GM06990 (cell line): Measurements from ENCODE around the gene C10orf105.

ENCODE experiments used
- DNase-seq: peaks from one replicate; pipeline ENCODE4 v3.0.0-alpha.2; 2011; ENCODE audit not compliant: insufficient read length; ENCODE audit errors: extremely low read depth
- H3K27me3 ChIP-seq: replicated peaks from 2 replicates; pipeline ENCODE4 v1.6.0; 2011; ENCODE audit warnings: low read length; ENCODE audit not compliant: control insufficient read depth, insufficient read depth
- H3K36me3 ChIP-seq: 2 replicates; pipeline ENCODE4 v1.5.1; 2011; ENCODE audit warnings: low read length; ENCODE audit not compliant: control insufficient read depth, insufficient read depth
- H3K4me3 ChIP-seq: replicated peaks from 2 replicates; pipeline ENCODE4 v1.5.1; 2011; ENCODE audit warnings: low read depth, mild to moderate bottlenecking, control low read depth, low read length
- TF ChIP-seq, protein P1 (sequence below): IDR thresholded peaks from 2 replicates; pipeline ENCODE4 v1.5.1; 2011; ENCODE audit warnings: low read length, control low read depth, mild to moderate bottlenecking, inconsistent platforms; ENCODE audit not compliant: insufficient read depth, poor library complexity, severe bottlenecking

Gene C10orf105

DNA sequence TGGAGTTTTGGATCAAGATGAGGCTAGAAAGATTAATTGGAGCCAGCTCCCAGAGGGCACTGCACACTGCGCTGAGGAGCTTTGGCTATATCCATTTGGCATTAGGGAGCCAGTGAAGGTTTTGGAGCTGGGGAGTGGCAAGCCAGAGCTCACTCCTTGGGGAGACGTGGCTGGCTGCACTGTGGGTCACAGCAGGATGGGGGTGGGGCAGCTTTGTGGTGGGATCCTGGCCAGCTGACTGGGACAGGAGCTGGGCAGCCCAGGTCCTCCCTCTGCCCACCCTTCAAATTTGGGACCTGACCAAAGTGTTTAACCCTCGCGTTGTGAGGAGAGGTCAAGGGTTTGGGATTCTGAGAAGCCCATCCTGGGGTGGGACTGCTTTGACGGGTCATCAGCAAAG, 5.0 kb downstream of the C10orf105 start:
- Histone ChIP-seq H3K36me3 (no peaks in the 10 kb centered on the region), H3K27me3 (no peaks in the 10 kb centered on the region), H3K4me3 (no peak overlapping the region)
- no peak for DNase-seq
- TF ChIP-seq, protein P1, sequence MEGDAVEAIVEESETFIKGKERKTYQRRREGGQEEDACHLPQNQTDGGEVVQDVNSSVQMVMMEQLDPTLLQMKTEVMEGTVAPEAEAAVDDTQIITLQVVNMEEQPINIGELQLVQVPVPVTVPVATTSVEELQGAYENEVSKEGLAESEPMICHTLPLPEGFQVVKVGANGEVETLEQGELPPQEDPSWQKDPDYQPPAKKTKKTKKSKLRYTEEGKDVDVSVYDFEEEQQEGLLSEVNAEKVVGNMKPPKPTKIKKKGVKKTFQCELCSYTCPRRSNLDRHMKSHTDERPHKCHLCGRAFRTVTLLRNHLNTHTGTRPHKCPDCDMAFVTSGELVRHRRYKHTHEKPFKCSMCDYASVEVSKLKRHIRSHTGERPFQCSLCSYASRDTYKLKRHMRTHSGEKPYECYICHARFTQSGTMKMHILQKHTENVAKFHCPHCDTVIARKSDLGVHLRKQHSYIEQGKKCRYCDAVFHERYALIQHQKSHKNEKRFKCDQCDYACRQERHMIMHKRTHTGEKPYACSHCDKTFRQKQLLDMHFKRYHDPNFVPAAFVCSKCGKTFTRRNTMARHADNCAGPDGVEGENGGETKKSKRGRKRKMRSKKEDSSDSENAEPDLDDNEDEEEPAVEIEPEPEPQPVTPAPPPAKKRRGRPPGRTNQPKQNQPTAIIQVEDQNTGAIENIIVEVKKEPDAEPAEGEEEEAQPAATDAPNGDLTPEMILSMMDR, result no peak

DNA sequence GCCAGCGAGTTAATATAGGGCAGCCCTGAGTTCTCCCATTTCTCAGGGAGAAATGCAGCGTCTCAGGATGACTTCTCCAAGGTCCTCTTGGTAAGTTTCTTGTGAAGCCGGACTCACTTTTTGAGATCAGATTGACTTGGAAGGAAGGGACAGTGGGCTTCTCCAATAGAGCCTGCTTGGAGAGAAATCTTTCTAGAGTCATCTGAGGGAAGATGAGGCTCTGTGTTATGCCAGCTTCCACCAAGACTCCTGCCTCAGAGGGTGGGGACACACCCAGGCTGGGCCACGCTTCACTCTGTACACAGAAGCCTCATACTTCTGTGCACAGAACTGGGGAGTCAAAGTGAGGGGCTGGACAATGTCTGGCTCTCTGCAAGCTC, 5.6 kb downstream of the C10orf105 start:
- no peak for DNase-seq
- Histone ChIP-seq H3K36me3 (no peaks in the 10 kb centered on the region), H3K27me3 (no peaks in the 10 kb centered on the region), H3K4me3 (no peak overlapping the region)
- TF ChIP-seq, protein P1, result no peak

DNA sequence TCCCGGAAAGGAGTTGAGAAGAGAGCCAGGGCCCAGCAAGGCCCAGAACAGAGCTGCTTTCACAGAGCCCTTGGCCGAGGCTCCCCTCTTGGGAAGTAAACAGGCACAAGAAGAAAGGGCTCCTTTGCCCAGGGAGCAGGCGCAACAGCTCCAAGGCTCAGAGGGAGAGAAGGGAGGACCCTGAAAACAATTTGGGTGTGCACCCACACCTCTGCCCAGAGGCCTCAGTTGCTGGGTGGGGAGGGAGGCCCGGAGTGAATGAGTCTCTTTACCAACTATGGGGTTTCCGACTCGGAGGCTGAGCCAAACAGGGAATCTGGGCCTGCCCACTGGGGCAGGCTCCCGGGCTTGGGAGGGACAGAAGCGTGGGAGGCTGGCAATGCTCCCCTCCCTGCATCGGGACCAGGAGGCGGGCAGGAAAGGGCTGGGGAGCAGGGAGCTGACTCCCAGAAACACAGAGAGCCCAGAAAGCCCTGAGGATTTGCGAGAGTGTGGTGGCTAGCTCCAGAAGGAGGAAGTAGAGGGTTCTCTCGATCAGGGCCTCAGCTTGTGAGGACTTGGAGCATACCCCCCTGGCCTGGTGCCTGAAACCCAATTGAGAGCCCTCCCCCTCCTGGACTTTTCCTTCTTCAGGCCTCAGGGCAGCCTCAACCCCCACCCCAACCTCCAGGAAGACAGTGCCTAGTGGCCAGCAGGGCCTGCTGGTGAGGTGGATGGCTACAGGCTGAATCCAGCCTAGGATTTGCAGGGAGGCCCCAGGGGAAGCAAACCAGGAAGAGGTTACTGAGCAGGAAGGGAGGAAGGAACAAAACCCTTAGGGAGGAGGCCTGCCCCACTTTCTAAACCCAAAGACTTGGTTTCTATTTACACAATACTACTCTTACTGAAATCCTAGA, 6.2 kb downstream of the C10orf105 start:
- Histone ChIP-seq H3K27me3 (no peaks in the 10 kb centered on the region), H3K4me3 (no peak overlapping the region), H3K36me3 (no peaks in the 10 kb centered on the region)
- no peak for DNase-seq
- TF ChIP-seq, protein P1, result no peak

DNA sequence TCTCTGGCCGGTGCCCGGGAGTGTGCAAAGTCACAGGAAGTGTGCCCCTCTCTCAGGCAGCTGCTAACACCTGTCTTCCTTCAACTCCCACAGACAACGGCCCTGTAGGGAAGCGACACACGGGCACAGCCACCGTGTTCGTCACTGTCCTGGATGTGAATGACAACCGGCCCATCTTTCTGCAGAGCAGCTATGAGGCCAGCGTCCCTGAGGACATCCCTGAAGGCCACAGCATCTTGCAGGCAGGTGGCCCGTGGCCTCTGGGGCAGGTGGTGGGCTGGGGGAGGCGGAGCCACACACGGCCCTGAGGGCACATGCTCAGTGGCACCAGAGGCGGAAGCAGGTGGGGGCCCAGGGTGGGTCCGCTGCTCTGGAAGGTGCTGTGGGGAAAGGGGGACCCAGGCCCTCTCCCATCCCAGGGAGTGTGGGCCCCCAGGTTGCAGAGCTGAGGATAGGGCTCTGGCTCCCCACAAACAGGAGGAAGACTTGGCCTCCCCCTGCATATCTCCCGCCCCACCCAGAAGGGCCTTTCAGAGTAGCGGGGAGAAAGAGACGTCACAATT, 6.9 kb downstream of the C10orf105 start:
- DNase-seq, result no peak
- Histone ChIP-seq H3K27me3 (no peaks in the 10 kb centered on the region), H3K36me3 (no peaks in the 10 kb centered on the region), H3K4me3 (no peak overlapping the region)
- TF ChIP-seq, protein P1, result no peak

GRCh38 chr10:71712170-71712569, 7.4 kb downstream of the C10orf105 start:
- no peak for DNase-seq
- H3K27me3 ChIP-seq, result no peaks in the 10 kb centered on the region
- no peak overlapping the region for H3K4me3 ChIP-seq
- no peaks in the 10 kb centered on the region for H3K36me3 ChIP-seq
- TF ChIP-seq, protein P1, result no peak
